ENCODE data around the gene CUX1.

Gene CUX1

GRCh38 chr7:101961811-101962210 lies 144.4 kb downstream of the CUX1 start:
- no peak for DNase-seq

- DNase-seq: no peak
Measured at GRCh38 chr7:101963693-101964092, 146.3 kb downstream of the CUX1 start.

- no peak for DNase-seq
Measured at GRCh38 chr7:101964680-101965452, 147.4 kb downstream of the CUX1 start.

- no peak for DNase-seq
Measured at GRCh38 chr7:101968720-101969466, 151.5 kb downstream of the CUX1 start.

GRCh38 chr7:101969997-101970585 lies 152.7 kb downstream of the CUX1 start:
- no peak for DNase-seq

- no peak for DNase-seq
Measured at GRCh38 chr7:101970801-101971200, 153.4 kb downstream of the CUX1 start.

GRCh38 chr7:101971457-101971856 lies 154.0 kb downstream of the CUX1 start:
- DNase-seq: no peak

GRCh38 chr7:101972627-101973026 lies 155.2 kb downstream of the CUX1 start:
- no peak for DNase-seq

GRCh38 chr7:101973130-101973529 lies 155.7 kb downstream of the CUX1 start:
- no peak for DNase-seq

GRCh38 chr7:101974393-101974792 lies 157.0 kb downstream of the CUX1 start:
- DNase-seq: no peak

GRCh38 chr7:101975046-101975445 lies 157.6 kb downstream of the CUX1 start:
- DNase-seq: no peak

GRCh38 chr7:101976411-101976810 lies 159.0 kb downstream of the CUX1 start:
- no peak for DNase-seq

GRCh38 chr7:101977249-101977648 lies 159.8 kb downstream of the CUX1 start:
- DNase-seq: no peak

GRCh38 chr7:101978683-101979082 lies 161.3 kb downstream of the CUX1 start:
- DNase-seq: no peak

GRCh38 chr7:101983147-101983811 lies 165.9 kb downstream of the CUX1 start:
- no peak for DNase-seq

GRCh38 chr7:101984133-101984879 lies 166.9 kb downstream of the CUX1 start:
- DNase-seq: no peak

GRCh38 chr7:101985057-101985902 lies 167.9 kb downstream of the CUX1 start:
- no peak for DNase-seq

GRCh38 chr7:101985903-101986734 lies 168.7 kb downstream of the CUX1 start:
- DNase-seq: no peak

- no peak for DNase-seq
Measured at GRCh38 chr7:101987494-101987893, 170.1 kb downstream of the CUX1 start.

GRCh38 chr7:101988060-101988459 lies 170.6 kb downstream of the CUX1 start:
- DNase-seq: peak; percentile 15

- DNase-seq: no peak
Measured at GRCh38 chr7:101988513-101988912, 171.1 kb downstream of the CUX1 start.
